Thoracic aorta (tissue), 2 donors: ENCODE data around the gene LTA4H. TPM values are rescaled to one million over a fixed set of nuclear protein-coding genes. Genes with fewer than 3 reads are reported as not detected.

Experiments
- ATAC-seq: fragments of 150-250 bp; one replicate; pipeline ENCODE4 v1.8.0; 2017; ENCODE audit warnings: low read depth; ENCODE audit not compliant: insufficient number of reproducible peaks, low FRiP score
- DNase-seq: peaks from one replicate; pipeline ENCODE4 v3.0.0-alpha.2; 2020; ENCODE audit warnings: low spot score
- H3K27ac ChIP-seq, 2 donors: fragments of 200-600 bp; sonication (generic); 1 replicate in 1 of 2; 2 replicates in 1 of 2; pipeline ENCODE4 v1.5.1; 2016; ENCODE audit warnings: mild to moderate bottlenecking in 2 of 2, moderate library complexity in 2 of 2
- H3K27me3 ChIP-seq: fragments of 200-600 bp; sonication (generic); replicated peaks from 2 replicates; pipeline ENCODE4 v1.6.0; 2016; ENCODE audit warnings: mild to moderate bottlenecking; ENCODE audit not compliant: insufficient read depth
- H3K36me3 ChIP-seq: fragments of 200-600 bp; sonication (generic); one replicate; pipeline ENCODE4 v1.5.1; 2016
- H3K4me1 ChIP-seq, 2 donors: fragments of 200-600 bp; sonication (generic); 1 replicate in 1 of 2; 2 replicates in 1 of 2; pipeline versions ENCODE4 v1.5.1 to v1.6.0; 2016; ENCODE audit warnings: low read depth in 2 of 2, mild to moderate bottlenecking in 1 of 2; ENCODE audit not compliant: control insufficient read depth in 1 of 2
- H3K4me3 ChIP-seq: fragments of 200-600 bp; sonication (generic); 2 replicates; pipeline ENCODE4 v1.5.1; 2016; ENCODE audit warnings: mild to moderate bottlenecking
- H3K9me3 ChIP-seq: fragments of 200-600 bp; sonication (generic); 2 replicates; pipeline ENCODE4 v1.5.1; 2016
- CTCF ChIP-seq: fragments of 200-600 bp; sonication (generic); IDR thresholded peaks from one replicate; pipeline ENCODE4 v1.5.1; 2019; ENCODE audit warnings: antibody characterized with exemption
- total RNA-seq, 2 donors: library from RNA; depleted of rRNA; stranded (reverse); fragments of >200 nt; gene quantifications; one replicate each; pipeline versions ENCODE4 v1.1.0 to v1.2.3, GENCODE V29; 2016

LTA4H gene
- total RNA-seq, 2 donors from 2014 or later, result 39.9 to 68.5 TPM

DNA sequence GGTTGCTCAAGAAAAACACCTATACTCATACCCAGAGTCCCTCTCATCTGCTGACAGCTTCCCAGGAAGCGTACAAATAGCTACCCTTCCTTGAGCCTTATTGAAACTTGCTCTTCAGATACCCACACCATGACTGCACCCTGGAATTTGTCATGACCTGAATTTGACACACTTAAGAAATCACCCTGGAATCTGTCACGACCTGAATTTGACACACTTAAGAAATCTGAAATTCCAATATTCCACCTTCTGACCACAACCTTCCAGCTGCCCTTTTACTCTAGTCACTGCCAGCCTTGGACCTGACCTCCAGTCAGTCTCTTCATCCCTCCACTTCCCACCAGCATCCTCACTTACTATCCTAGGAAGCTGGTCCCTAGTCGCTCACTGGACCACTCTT is 38.1 kb downstream of the LTA4H start:
- no peak for ATAC-seq
- DNase-seq, result no peak
- TF ChIP-seq CTCF, result no peak
- H3K36me3 ChIP-seq, result peaks cover 4% of the 10 kb centered on the region
- no peaks in the 10 kb centered on the region for H3K9me3 ChIP-seq
- no peak overlapping the region for H3K27ac ChIP-seq
- H3K27me3 ChIP-seq, result no peaks in the 10 kb centered on the region
- H3K4me3 ChIP-seq, result no peak overlapping the region
- peaks cover 0 to 13% of the 10 kb centered on the region in 2 donors for H3K4me1 ChIP-seq

DNA sequence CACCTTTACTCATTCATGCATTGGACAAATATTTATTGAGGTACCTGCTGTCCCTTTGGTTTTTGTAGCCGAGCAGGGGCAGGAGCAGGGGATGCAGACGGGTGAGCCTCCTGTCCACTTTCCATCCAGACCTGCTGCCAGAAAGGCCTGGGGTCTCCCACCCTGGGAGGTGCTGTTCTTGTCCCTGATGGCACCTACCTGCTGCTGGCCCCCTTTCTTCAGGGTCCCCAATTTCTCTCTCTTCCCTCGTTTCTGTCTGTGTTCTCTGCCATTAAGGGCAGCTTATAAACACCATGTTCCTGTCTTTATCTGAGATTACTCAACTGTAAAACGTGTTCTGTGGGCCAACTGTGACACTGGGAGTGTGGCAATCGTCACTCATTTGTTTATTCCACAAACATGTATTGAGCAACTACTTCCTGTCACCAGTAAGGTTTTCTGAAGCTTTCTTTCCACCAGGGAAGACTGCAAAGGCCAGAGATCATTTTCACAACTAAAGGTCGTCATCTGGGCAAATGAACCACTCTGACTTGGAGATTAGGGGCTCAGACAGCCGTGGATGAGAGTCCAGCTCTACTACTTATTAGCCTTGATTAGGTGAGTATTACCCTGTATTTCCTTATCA is 39.2 kb downstream of the LTA4H start, which contains the start of gene HAL:
TSS of gene HAL (minus strand) at position 311 of the 625 bp plus-strand sequence. CDS start 434 bp downstream, outside the sequence.
- TF ChIP-seq CTCF, result no peak
- no peaks in the 10 kb centered on the region for H3K9me3 ChIP-seq
- no peak within 1 kb of the TSS for H3K27ac ChIP-seq
- H3K4me3 ChIP-seq, result no peak within 1 kb of the TSS
- no peaks in the 10 kb centered on the region for H3K27me3 ChIP-seq
- DNase-seq, result no peak
- H3K4me1 ChIP-seq, result peaks cover 0 to 13% of the 10 kb centered on the region in 2 donors
- no peak for ATAC-seq
- peaks cover 4% of the 10 kb centered on the region for H3K36me3 ChIP-seq

DNA sequence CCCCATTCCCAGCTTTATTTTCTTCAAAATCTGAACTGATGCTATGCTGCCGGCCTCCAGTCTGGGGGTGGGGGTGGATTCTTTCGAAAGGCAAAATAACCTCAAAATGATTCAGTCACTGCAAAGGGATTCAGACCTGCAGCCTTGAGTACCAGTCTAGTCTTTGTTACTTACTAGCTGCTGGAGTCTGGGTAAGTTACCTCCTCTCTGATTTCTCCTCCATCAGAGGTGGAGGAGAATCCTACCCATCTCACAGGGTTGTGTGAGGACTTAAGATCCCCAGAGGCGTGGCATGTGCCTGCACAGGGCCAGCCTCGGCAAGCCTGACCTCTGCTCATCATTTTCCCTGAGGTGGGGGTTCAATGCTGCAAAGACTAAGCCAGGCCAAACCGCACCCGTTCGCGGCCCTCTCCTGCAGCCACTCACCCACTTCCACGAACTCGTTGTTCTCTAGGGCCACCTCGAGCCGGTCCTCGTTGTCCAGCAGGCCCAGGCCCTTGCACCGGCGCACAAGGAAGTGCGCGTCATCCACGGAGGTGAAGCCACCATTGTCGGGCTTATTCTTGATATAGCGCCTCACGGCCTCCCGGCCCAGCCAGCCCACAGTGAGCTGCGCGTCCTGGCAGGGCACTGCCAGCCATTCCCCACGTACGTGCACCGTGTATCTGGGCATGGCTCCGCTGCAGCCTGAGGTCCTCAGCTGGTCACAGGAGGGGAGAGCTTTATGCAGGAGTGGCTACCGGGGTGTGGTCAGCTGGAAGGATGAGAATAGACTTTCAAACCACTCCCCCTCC is 40.0 kb downstream of the LTA4H start:
- DNase-seq (no peak), ATAC-seq (no peak)
- no peaks in the 10 kb centered on the region for H3K27me3 ChIP-seq
- no peaks in the 10 kb centered on the region for H3K9me3 ChIP-seq
- no peaks in the 10 kb centered on the region for H3K36me3 ChIP-seq
- no peak overlapping the region for H3K4me3 ChIP-seq
- H3K4me1 ChIP-seq, result peaks cover 0 to 13% of the 10 kb centered on the region in 2 donors
- no peak for TF ChIP-seq CTCF
- H3K27ac ChIP-seq, result no peak overlapping the region

DNA sequence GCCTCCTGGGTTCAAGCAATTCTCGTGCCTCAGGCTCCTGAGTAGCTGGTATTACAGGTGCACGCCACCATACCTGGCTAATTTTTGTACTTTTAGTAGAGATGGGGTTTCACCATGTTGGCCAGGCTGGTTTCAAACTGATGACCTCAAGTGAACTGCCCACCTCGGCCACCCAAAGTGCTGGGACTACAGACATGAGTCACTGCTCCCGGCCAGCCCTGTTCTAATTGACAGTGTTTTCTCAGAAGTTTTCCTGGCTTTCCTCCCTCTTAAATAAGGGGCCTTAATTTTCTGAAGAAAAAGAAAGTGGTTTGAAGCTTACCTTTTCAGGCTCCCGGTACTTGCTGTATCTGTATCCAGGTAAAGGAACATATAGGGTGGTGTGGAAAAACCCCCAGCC is 40.9 kb downstream of the LTA4H start:
- H3K27ac ChIP-seq, result no peak overlapping the region
- H3K4me3 ChIP-seq, result no peak overlapping the region
- TF ChIP-seq CTCF, result no peak
- H3K27me3 ChIP-seq, result no peaks in the 10 kb centered on the region
- H3K4me1 ChIP-seq, result peaks cover 0 to 13% of the 10 kb centered on the region in 2 donors
- no peak for DNase-seq
- ATAC-seq, result no peak
- no peaks in the 10 kb centered on the region for H3K36me3 ChIP-seq
- H3K9me3 ChIP-seq, result no peaks in the 10 kb centered on the region

- Histone ChIP-seq H3K36me3 (no peaks in the 10 kb centered on the region), H3K27me3 (no peaks in the 10 kb centered on the region), H3K27ac (no peak overlapping the region), H3K4me3 (no peak overlapping the region), H3K9me3 (no peaks in the 10 kb centered on the region), H3K4me1 (peaks cover 0 to 8% of the 10 kb centered on the region in 2 donors)
- no peak for TF ChIP-seq CTCF
- DNase-seq, result no peak
- no peak for ATAC-seq
Observed at GRCh38 chr12:95993907-95994306, 41.5 kb downstream of the LTA4H start.
